ENCODE measurements around the gene PEAK1.

The PEAK1 gene

GRCh38 chr15:77419836-77420609 is at the start of gene PEAK1:
TSS of gene PEAK1 (minus strand) at chr15:77420104. CDS start at chr15:77181926, 238,178 bp downstream.
- DNase-seq = peak; percentile 100

- no peak for DNase-seq
Observed at GRCh38 chr15:77468896-77469295, 49.0 kb upstream of the PEAK1 start.

GRCh38 chr15:77466521-77466920 is 46.6 kb upstream of the PEAK1 start:
- DNase-seq = no peak

- DNase-seq = no peak
Observed at GRCh38 chr15:77464129-77464865, 44.4 kb upstream of the PEAK1 start.

- DNase-seq = no peak
Observed at GRCh38 chr15:77461486-77461885, 41.6 kb upstream of the PEAK1 start.

- DNase-seq = no peak
Observed at GRCh38 chr15:77459031-77459430, 39.1 kb upstream of the PEAK1 start.

GRCh38 chr15:77457905-77458265 is 38.0 kb upstream of the PEAK1 start:
- no peak for DNase-seq

- peak in 1 of 2 donors; percentile 5 for DNase-seq
Observed at GRCh38 chr15:77457191-77457904, 37.4 kb upstream of the PEAK1 start.

- DNase-seq = no peak
Observed at GRCh38 chr15:77456746-77457145, 36.8 kb upstream of the PEAK1 start.

- no peak for DNase-seq
Observed at GRCh38 chr15:77455696-77456321, 35.9 kb upstream of the PEAK1 start.

- DNase-seq = no peak
Observed at GRCh38 chr15:77454951-77455350, 35.0 kb upstream of the PEAK1 start.

- DNase-seq = no peak
Observed at GRCh38 chr15:77454265-77454664, 34.4 kb upstream of the PEAK1 start.

- no peak for DNase-seq
Observed at GRCh38 chr15:77446840-77447390, 27.0 kb upstream of the PEAK1 start.

GRCh38 chr15:77440378-77440999 is 20.6 kb upstream of the PEAK1 start:
- no peak for DNase-seq

- DNase-seq = no peak
Observed at GRCh38 chr15:77437264-77437663, 17.4 kb upstream of the PEAK1 start.

- DNase-seq = no peak
Observed at GRCh38 chr15:77436822-77437221, 16.9 kb upstream of the PEAK1 start.

- no peak for DNase-seq
Observed at GRCh38 chr15:77430652-77431051, 10.7 kb upstream of the PEAK1 start.

- no peak for DNase-seq
Observed at GRCh38 chr15:77430213-77430612, 10.3 kb upstream of the PEAK1 start.

- no peak for DNase-seq
Observed at GRCh38 chr15:77426871-77427270, 7.0 kb upstream of the PEAK1 start.

GRCh38 chr15:77426377-77426776 is 6.5 kb upstream of the PEAK1 start:
- no peak for DNase-seq

GRCh38 chr15:77425104-77425503 is 5.2 kb upstream of the PEAK1 start:
- no peak for DNase-seq

- no peak for DNase-seq
Observed at GRCh38 chr15:77421370-77421700, 1.4 kb upstream of the PEAK1 start.
